Fibroblast of lung (primary cell): Measurements from ENCODE around the gene TRA2B.

Experiments used
- CTCF ChIP-seq, 2 donors: IDR thresholded peaks in 1 of 2; conservative IDR thresholded peaks in 1 of 2; 1 replicate in 1 of 2; 2 replicates in 1 of 2; pipeline ENCODE4 v1.5.1; 2011 to 2012; ENCODE audit warnings: low read length in 2 of 2, control low read depth in 1 of 2, inconsistent platforms in 1 of 2, low read depth in 1 of 2, mild to moderate bottlenecking in 1 of 2
- EZH2 ChIP-seq: IDR thresholded peaks from 2 replicates; pipeline ENCODE4 v1.5.1; 2012; ENCODE audit warnings: low read length, control low read depth, mild to moderate bottlenecking; ENCODE audit errors: missing control alignments

GRCh38 chr3:185960522-185961288 lies 22.9 kb upstream of the TRA2B start:
- TF ChIP-seq CTCF (conservative IDR thresholded peaks at IDR 0.05 in 1 of 2, IDR thresholded peaks at IDR 0.05 in 1 of 2; ENCODE audit: low read depth in 1 of 2, low read length in 2 of 2), result no peak
- TF ChIP-seq EZH2, result no peak
